ENCODE data around the gene CNTFR.

CNTFR gene

GRCh38 chr9:34560599-34561214 lies 28.8 kb downstream of the CNTFR start:
- H3K4me1 ChIP-seq (ENCODE audit: control insufficient read depth in 1 of 2, insufficient read depth in 1 of 2, low read depth in 1 of 2, low read length in 1 of 2) = no peaks in the 10 kb centered on the region
- H3K9me3 ChIP-seq = no peaks in the 10 kb centered on the region
- H3K27ac ChIP-seq = no peak overlapping the region
- no peak overlapping the region for H3K4me3 ChIP-seq (ENCODE audit: low read depth in 1 of 2, low read length in 1 of 2)
- H3K36me3 ChIP-seq = no peaks in the 10 kb centered on the region
- H3K27me3 ChIP-seq = peaks cover 66% of the 10 kb centered on the region
- TF ChIP-seq CTCF (IDR thresholded peaks at IDR 0.05) = no peak

GRCh38 chr9:34559624-34560455 lies 29.7 kb downstream of the CNTFR start:
- H3K27me3 ChIP-seq = peaks cover 65% of the 10 kb centered on the region
- H3K9me3 ChIP-seq = no peaks in the 10 kb centered on the region
- H3K4me1 ChIP-seq (ENCODE audit: control insufficient read depth in 1 of 2, insufficient read depth in 1 of 2, low read depth in 1 of 2, low read length in 1 of 2) = no peaks in the 10 kb centered on the region
- H3K4me3 ChIP-seq (ENCODE audit: low read depth in 1 of 2, low read length in 1 of 2) = no peak overlapping the region
- H3K36me3 ChIP-seq = no peaks in the 10 kb centered on the region
- H3K27ac ChIP-seq = no peak overlapping the region
- TF ChIP-seq CTCF (IDR thresholded peaks at IDR 0.05) = no peak

GRCh38 chr9:34558919-34559623 lies 30.5 kb downstream of the CNTFR start:
- H3K27me3 ChIP-seq = peaks cover 66% of the 10 kb centered on the region
- no peak overlapping the region for H3K4me3 ChIP-seq (ENCODE audit: low read depth in 1 of 2, low read length in 1 of 2)
- no peaks in the 10 kb centered on the region for H3K4me1 ChIP-seq (ENCODE audit: control insufficient read depth in 1 of 2, insufficient read depth in 1 of 2, low read depth in 1 of 2, low read length in 1 of 2)
- H3K36me3 ChIP-seq = no peaks in the 10 kb centered on the region
- no peak overlapping the region for H3K27ac ChIP-seq
- TF ChIP-seq CTCF (IDR thresholded peaks at IDR 0.05) = no peak
- H3K9me3 ChIP-seq = no peaks in the 10 kb centered on the region

- H3K27me3 ChIP-seq = peaks cover 61% of the 10 kb centered on the region
- H3K4me1 ChIP-seq (ENCODE audit: control insufficient read depth in 1 of 2, insufficient read depth in 1 of 2, low read depth in 1 of 2, low read length in 1 of 2) = no peaks in the 10 kb centered on the region
- H3K27ac ChIP-seq = no peak overlapping the region
- no peaks in the 10 kb centered on the region for H3K36me3 ChIP-seq
- no peak overlapping the region for H3K4me3 ChIP-seq (ENCODE audit: low read depth in 1 of 2, low read length in 1 of 2)
- no peak for TF ChIP-seq CTCF (IDR thresholded peaks at IDR 0.05)
- H3K9me3 ChIP-seq = no peaks in the 10 kb centered on the region
Measured at GRCh38 chr9:34558364-34558763, 31.2 kb downstream of the CNTFR start.

- TF ChIP-seq CTCF (IDR thresholded peaks at IDR 0.05) = no peak
- Histone ChIP-seq H3K36me3 (no peaks in the 10 kb centered on the region), H3K4me3 (ENCODE audit: low read depth in 1 of 2, low read length in 1 of 2) (no peak overlapping the region), H3K27me3 (peaks cover 55% of the 10 kb centered on the region), H3K4me1 (ENCODE audit: control insufficient read depth in 1 of 2, insufficient read depth in 1 of 2, low read depth in 1 of 2, low read length in 1 of 2) (no peaks in the 10 kb centered on the region), H3K27ac (no peak overlapping the region), H3K9me3 (no peaks in the 10 kb centered on the region)
Measured at GRCh38 chr9:34557426-34558321, 31.9 kb downstream of the CNTFR start.

All from neutrophil (primary cell).